NT2/D1 (cell line): Measurements from ENCODE around the gene AOX1.

ENCODE experiments used
- SUZ12 ChIP-seq: IDR thresholded peaks from 2 replicates; pipeline ENCODE4 v1.6.1; 2011; ENCODE audit not compliant: insufficient read length, insufficient read depth; ENCODE audit errors: extremely low read depth
- YY1 ChIP-seq: IDR thresholded peaks from 2 replicates; pipeline ENCODE4 v1.6.1; 2011; ENCODE audit not compliant: insufficient read length, insufficient read depth
- ZNF274 ChIP-seq: IDR thresholded peaks from 2 replicates; pipeline ENCODE4 v1.6.1; 2011; ENCODE audit warnings: mild to moderate bottlenecking, low read depth, low read length

- TF ChIP-seq YY1 (no peak), ZNF274 (no peak), SUZ12 (no peak)
Observed at GRCh38 chr2:200620606-200621390, 35.0 kb downstream of the AOX1 start.
